Gastrocnemius medialis (tissue), 4 donors: ENCODE data around the gene LRRC75A.

Experiments
- CTCF ChIP-seq, 5 experiments: fragments of 450-650 bp in 3 of 5; fragments of 200-600 bp in 2 of 5; sonication (generic) in 2 of 5; IDR thresholded peaks in 4 of 5; conservative IDR thresholded peaks in 1 of 5; 1 replicate in 4 of 5; 2 replicates in 1 of 5; pipeline ENCODE4 v1.5.1; 2016 to 2019; ENCODE audit warnings: antibody characterized with exemption in 5 of 5, mild to moderate bottlenecking in 3 of 5, moderate library complexity in 3 of 5
- POLR2A ChIP-seq, 2 donors: fragments of 450-650 bp; IDR thresholded peaks; one replicate each; pipeline ENCODE4 v1.6.1; 2017; ENCODE audit warnings: antibody characterized with exemption in 2 of 2, mild to moderate bottlenecking in 2 of 2, moderate library complexity in 2 of 2

DNA sequence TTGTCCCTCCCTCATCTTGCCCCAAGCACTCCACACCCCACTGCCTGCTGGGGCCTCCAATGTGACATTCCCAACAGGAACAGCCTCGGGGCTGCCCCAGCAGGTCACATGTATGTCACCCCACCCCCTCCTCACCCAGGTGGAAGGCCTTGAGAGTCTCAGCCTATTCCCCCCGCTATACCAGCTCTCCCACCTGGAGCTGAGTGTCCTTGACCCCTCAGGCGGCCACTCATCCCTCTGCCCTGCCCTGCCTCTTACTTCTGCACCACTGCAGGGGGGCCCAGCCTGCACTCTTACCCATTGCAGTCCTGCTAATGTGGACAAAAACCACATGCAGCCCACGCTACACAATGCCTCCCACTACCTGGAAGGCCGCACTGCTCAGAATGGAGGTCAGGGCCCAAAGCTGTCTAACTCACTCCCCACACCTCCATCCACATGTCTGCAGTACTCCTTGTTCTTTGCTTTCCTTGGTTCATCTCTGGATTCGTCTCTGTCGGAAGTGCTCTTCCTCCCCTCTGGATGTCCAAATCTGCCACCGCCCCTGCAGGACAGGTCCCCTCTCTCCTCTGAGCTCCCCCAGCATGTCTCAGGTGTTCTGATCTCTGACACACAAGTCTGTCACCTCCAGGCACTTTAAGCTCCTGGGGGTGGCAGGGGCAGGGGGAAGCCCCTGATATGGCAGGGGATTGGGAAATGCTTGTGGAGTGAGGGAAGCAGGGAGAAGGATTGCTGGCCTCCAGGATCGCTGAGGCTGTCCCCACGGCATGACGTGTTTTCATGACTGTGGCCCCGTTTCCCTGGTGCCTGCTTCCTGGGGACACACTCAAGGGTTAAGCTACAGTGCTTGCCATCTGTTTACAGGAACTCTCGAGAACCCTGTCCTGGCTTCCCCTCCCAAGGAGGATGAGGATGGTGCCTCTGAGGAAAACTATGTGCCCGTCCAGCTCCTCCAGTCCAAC is 55.8 kb downstream of the LRRC75A start:
- no peak for TF ChIP-seq CTCF (IDR thresholded peaks at IDR 0.05 in 4 of 5, conservative IDR thresholded peaks at IDR 0.05 in 1 of 5)
- no peak for TF ChIP-seq POLR2A (IDR thresholded peaks at IDR 0.05)
